ENCODE measurements around the gene EARS2.

Gene EARS2

DNA sequence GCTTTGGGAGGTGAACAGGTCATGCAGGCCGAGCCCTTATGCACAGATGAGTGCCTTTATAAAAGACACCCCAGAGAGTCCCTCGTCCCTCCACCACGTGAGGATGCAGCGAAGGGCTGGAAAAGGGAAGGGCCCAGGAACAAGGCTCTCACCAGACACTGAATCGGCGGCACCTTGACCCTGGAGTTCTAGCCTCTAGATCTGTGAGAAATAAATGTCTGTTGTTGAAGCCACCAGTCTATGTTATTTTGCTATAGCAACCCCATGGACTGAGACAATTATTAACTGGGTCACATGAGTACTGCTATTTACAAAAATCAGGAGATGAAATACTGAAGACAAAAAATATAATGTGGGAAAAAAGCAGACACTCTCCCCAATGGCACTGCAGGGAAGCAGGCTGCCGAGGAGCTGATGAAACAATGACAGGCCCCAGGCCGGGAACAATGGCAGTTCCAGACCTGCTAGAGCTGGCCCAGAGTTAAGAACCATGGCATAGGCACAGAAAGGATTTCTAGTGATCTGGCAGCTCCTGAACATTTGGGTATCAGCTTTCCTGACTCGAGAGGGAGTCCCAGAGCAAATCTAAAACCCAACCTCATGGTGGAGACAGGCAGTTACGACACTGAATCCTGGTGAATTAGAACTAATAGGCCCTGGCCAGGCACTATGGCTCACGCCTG lies 29.0 kb downstream of the EARS2 start:
- no peak for DNase-seq (ENCODE audit: low read depth)
- no peak overlapping the region for H3K4me3 ChIP-seq (ENCODE audit: low read length)
- TF ChIP-seq, protein P1, sequence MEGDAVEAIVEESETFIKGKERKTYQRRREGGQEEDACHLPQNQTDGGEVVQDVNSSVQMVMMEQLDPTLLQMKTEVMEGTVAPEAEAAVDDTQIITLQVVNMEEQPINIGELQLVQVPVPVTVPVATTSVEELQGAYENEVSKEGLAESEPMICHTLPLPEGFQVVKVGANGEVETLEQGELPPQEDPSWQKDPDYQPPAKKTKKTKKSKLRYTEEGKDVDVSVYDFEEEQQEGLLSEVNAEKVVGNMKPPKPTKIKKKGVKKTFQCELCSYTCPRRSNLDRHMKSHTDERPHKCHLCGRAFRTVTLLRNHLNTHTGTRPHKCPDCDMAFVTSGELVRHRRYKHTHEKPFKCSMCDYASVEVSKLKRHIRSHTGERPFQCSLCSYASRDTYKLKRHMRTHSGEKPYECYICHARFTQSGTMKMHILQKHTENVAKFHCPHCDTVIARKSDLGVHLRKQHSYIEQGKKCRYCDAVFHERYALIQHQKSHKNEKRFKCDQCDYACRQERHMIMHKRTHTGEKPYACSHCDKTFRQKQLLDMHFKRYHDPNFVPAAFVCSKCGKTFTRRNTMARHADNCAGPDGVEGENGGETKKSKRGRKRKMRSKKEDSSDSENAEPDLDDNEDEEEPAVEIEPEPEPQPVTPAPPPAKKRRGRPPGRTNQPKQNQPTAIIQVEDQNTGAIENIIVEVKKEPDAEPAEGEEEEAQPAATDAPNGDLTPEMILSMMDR (conservative IDR thresholded peaks at IDR 0.05; ENCODE audit: low read length) = no peak

DNA sequence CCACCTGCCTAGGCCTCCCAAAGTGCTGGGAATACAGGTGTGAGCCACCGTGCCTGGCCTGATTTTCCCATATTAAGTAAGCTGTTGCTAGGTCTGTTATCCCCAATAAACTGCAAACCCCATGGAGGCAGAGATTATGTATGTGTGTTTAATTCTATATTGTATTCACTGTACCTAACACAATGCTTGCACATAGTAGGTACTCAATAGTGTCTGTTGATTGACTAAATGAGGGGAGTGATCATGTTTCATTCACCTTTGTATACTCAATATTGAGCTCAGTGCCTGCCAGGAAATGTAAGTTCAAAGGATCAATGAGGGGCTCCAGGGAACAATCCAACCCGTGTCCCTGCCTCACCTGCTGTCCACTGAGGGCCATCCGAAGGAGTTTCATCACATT lies 32.3 kb downstream of the EARS2 start:
- TF ChIP-seq, protein P1 (conservative IDR thresholded peaks at IDR 0.05; ENCODE audit: low read length) = no peak
- no peak overlapping the region for H3K4me3 ChIP-seq (ENCODE audit: low read length)
- DNase-seq (ENCODE audit: low read depth) = no peak

DNA sequence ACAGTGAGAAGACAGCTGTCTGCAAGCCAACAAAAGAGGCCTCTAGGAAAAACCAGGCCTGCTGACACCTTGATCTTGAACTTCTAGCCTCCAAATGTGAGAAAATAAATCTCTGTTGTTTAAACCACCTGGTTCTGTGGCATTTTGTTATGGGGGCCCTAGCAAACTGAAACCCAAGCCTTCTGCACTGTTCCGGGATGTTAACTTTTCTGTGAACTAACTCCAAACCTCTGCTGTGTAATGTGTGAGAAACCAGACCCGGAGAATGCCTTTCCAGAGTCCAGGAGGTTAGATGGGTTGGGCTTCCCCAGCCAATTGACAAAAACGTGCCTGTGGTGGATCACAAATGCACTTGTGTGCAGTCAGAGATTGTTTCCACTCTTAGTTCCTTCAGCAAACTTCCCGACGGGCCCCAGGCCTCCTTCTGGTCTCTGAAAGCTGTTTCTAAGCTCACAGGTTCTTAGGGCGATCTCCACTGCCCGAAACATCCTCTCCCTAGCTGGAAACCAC lies 33.2 kb downstream of the EARS2 start:
- no peak for DNase-seq (ENCODE audit: low read depth)
- TF ChIP-seq, protein P1 (conservative IDR thresholded peaks at IDR 0.05; ENCODE audit: low read length) = no peak
- no peak overlapping the region for H3K4me3 ChIP-seq (ENCODE audit: low read length)

DNA sequence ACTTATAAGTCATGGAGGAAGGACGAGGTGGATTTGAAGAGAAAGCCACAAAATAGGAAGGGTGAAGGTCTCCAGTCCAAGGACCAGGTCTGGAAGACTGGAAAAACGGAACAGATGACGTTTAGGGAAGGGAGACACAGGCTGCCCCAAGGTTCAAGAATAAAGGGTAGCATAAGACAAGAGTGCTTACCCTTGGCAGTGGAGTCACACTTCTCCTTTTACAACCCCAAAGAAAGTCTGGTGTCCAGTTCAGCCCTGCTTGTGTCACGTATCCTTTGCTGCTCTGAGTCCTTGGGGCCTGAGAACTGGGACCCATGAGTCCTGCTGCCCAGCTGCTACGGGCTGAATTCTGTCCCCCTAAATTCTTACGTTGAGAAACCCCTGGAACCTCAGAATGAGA lies 33.8 kb downstream of the EARS2 start:
- H3K4me3 ChIP-seq (ENCODE audit: low read length) = no peak overlapping the region
- TF ChIP-seq, protein P1 (conservative IDR thresholded peaks at IDR 0.05; ENCODE audit: low read length) = no peak
- no peak for DNase-seq (ENCODE audit: low read depth)

DNA sequence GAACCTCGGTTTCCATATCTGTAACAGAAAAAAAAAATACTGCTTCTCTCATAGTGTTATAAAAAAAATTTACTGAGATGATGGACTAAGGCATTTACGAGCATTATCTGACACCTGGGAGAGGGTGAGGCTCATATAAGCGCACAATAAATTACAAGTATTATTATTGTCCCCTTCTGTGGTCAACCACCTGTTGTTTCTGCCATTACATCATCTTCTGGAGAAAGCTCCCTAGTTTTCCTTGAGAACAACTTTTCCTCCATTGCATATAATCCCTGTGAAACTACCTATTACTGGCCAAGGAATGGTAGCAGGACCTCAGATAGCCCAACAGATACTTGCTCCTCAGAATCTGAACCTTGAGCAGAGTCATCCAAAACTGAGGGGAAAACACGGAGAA lies 35.2 kb downstream of the EARS2 start:
- TF ChIP-seq, protein P1 (conservative IDR thresholded peaks at IDR 0.05; ENCODE audit: low read length) = no peak
- no peak for DNase-seq (ENCODE audit: low read depth)
- no peak overlapping the region for H3K4me3 ChIP-seq (ENCODE audit: low read length)

DNA sequence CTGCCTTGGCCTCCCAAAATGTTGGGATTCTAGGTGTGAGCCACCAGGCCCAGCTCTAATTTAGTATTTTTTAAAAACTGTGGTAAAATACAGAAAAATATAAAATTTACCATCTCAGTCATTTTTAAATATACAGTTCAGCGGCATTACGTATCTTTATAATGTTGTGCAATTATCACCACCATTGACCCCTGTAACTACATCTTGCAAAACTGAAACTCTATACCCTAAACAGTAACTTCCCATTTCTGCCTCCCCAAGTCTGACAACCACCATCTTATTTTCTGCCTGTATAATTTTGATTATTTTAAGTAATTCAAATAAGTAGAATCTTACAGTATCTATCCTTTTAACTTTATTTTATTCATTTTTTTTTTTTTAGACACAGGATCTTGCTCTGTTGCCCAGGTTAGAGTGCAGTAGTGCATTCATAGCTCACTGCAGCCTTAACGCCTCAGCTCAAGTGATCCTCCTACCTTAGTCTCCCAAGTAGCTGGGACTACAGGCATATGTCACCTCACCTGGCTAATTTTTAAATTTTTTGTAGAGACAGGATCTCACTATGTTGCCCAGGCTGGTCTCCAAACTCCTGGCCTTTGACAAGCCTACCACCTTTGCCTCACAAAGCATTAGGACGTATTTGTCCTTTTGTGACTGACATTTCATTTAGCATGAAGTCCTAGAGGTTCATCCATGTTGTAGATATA lies 36.0 kb downstream of the EARS2 start:
- TF ChIP-seq, protein P1 (conservative IDR thresholded peaks at IDR 0.05; ENCODE audit: low read length) = no peak
- DNase-seq (ENCODE audit: low read depth) = no peak
- no peak overlapping the region for H3K4me3 ChIP-seq (ENCODE audit: low read length)

DNA sequence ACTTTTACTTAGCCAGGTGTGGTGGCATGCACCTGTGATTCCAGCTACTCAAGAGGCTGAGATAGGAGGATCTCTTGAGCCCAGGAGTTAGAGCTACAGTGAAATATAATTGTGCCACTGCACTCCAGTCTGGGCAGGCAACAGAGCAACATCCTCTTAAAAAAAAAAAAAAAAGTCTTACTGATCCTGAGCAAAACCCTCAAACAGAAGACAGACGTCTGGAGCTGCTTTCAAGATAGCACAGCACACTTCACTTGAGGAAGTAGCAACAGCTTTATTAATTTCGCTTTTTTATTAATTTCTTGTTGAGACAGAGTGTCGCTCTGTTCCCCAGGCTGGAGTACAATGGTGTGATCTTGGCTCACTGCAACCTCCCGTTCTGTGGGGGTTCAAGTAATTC lies 36.6 kb downstream of the EARS2 start:
- H3K4me3 ChIP-seq (ENCODE audit: low read length) = no peak overlapping the region
- TF ChIP-seq, protein P1 (conservative IDR thresholded peaks at IDR 0.05; ENCODE audit: low read length) = no peak
- DNase-seq (ENCODE audit: low read depth) = no peak

Measured in AG10803 (cell line).